Keratinocyte (primary cell): ENCODE data around the gene ORMDL2.

Experiments used
- CTCF ChIP-seq, 3 experiments: IDR thresholded peaks in 1 of 3; conservative IDR thresholded peaks in 1 of 3; optimal IDR thresholded peaks in 1 of 3; 2 replicates in 2 of 3; 3 replicates in 1 of 3; pipeline versions ENCODE3 to v1.5.1; 2011; ENCODE audit warnings: low read length in 3 of 3, mild to moderate bottlenecking in 3 of 3, moderate library complexity in 2 of 3, control low read depth in 1 of 3, inconsistent platforms in 1 of 3; ENCODE audit not compliant: insufficient read depth in 2 of 3; ENCODE audit errors: extremely low read depth in 1 of 3
- EZH2 ChIP-seq: IDR thresholded peaks from one replicate; pipeline ENCODE4 v1.6.1; 2012; ENCODE audit warnings: inconsistent platforms, mild to moderate bottlenecking, low read length, moderate library complexity

GRCh38 chr12:55849616-55850343, 31.9 kb downstream of the ORMDL2 start:
- TF ChIP-seq CTCF (optimal IDR thresholded peaks at IDR 0.05 in 1 of 3, IDR thresholded peaks at IDR 0.05 in 1 of 3, conservative IDR thresholded peaks at IDR 0.05 in 1 of 3; ENCODE audit: extremely low read depth in 1 of 3, insufficient read depth in 2 of 3, low read length in 3 of 3): no peak
- no peak for TF ChIP-seq EZH2
